ENCODE results near the gene BLVRB. TPM values are rescaled to one million over a fixed set of nuclear protein-coding genes. Genes with fewer than 3 reads are reported as not detected.

The BLVRB gene
- total and polyA plus RNA-seq, 2 experiments from 2014 or later, result 43.7 to 53.7 TPM

- Histone ChIP-seq H3K36me3 (ENCODE audit: insufficient read depth) (no peaks in the 10 kb centered on the region), H3K4me3 (peak overlapping the region; percentile 50), H3F3A (replicated peaks; ENCODE audit: low read depth) (peaks cover 12% of the 10 kb centered on the region; the same call in 1 of the 2 replicates), H3K4me2 (peak overlapping the region; percentile 73), H3K4me1 (ENCODE audit: insufficient read depth) (no peaks in the 10 kb centered on the region), H2AFZ (peak overlapping the region; percentile 96), H3K27ac (ENCODE audit: low read depth) (no peak overlapping the region), H4K20me1 (replicated peaks; ENCODE audit: insufficient read depth) (no peaks in the 10 kb centered on the region), H3K27me3 (ENCODE audit: insufficient read depth) (peaks cover 83% of the 10 kb centered on the region), H3K79me2 (replicated peaks; ENCODE audit: insufficient read depth) (no peaks in the 10 kb centered on the region), H3K9me2 (ENCODE audit: insufficient read depth) (no peaks in the 10 kb centered on the region)
- TF ChIP-seq STAT1 (IDR thresholded peaks at IDR 0.05; ENCODE audit: unreplicated experiment) (no peak), CTCF (conservative IDR thresholded peaks at IDR 0.05; ENCODE audit: low read depth in 2 of 2) (peak in 1 of 2 experiments; percentile 32; a peak in 2 of 4 replicates), EZH2 (IDR thresholded peaks at IDR 0.05; ENCODE audit: low read depth, unreplicated experiment) (peak; percentile 62), NANOG (IDR thresholded peaks at IDR 0.05; ENCODE audit: borderline replicate concordance) (no peak)
- peaks cover 16% of the 10 kb centered on the region for H3K9me3 Mint-ChIP-seq
- ATAC-seq (peak; percentile 84), DNase-seq (ENCODE audit: low spot score) (peak; percentile 82)
- peak overlapping the region; percentile 55; the same call in 2 of the 3 replicates for H3K4me3 Mint-ChIP-seq
- H3K27me3 Mint-ChIP-seq (ENCODE audit: insufficient read depth, low read depth, poor library complexity), result peaks cover 74% of the 10 kb centered on the region
- H3K4me1 Mint-ChIP-seq, result no peaks in the 10 kb centered on the region; the same call in 2 of the 3 replicates
- no peaks in the 10 kb centered on the region; the same call in 2 of the 3 replicates for H3K36me3 Mint-ChIP-seq (ENCODE audit: low read depth)
- no peak overlapping the region for H3K27ac Mint-ChIP-seq
Observed at GRCh38 chr19:40512473-40513344, 47.2 kb upstream of the BLVRB start.

DNA sequence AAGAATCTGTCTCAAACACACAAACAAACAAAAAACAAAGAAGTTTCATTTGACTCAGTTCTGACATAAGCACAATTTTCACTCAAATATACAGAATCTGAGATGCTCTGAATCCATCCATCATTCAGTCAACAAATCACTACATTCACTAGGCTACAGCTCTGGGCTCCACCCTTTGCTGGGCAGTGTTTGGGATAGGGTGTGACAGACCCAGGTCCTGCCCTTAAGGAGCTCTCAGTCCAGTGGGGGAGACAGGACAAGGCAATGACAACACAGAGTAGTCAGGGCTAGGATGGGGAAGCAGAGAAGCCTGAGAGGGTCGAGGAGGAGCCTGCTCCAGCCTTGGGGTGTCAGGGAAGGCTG lies 46.5 kb upstream of the BLVRB start:
- peak overlapping the region; percentile 73 for H3K4me2 ChIP-seq
- H3K27ac ChIP-seq (ENCODE audit: low read depth), result no peak overlapping the region
- peak overlapping the region; percentile 50 for H3K4me3 ChIP-seq
- ATAC-seq (no peak), DNase-seq (ENCODE audit: low spot score) (no peak)
- H3K36me3 ChIP-seq (ENCODE audit: insufficient read depth), result no peaks in the 10 kb centered on the region
- peaks cover 12% of the 10 kb centered on the region; the same call in 1 of the 2 replicates for H3F3A ChIP-seq (replicated peaks; ENCODE audit: low read depth)
- H4K20me1 ChIP-seq (replicated peaks; ENCODE audit: insufficient read depth), result no peaks in the 10 kb centered on the region
- peaks cover 77% of the 10 kb centered on the region for H3K27me3 ChIP-seq (ENCODE audit: insufficient read depth)
- H3K9me3 Mint-ChIP-seq, result peaks cover 16% of the 10 kb centered on the region
- H3K27me3 Mint-ChIP-seq (ENCODE audit: insufficient read depth, low read depth, poor library complexity), result peaks cover 68% of the 10 kb centered on the region
- no peaks in the 10 kb centered on the region for H3K4me1 ChIP-seq (ENCODE audit: insufficient read depth)
- H3K4me3 Mint-ChIP-seq, result peak overlapping the region; percentile 55
- H3K79me2 ChIP-seq (replicated peaks; ENCODE audit: insufficient read depth), result no peaks in the 10 kb centered on the region
- no peaks in the 10 kb centered on the region; the same call in 2 of the 3 replicates for H3K36me3 Mint-ChIP-seq (ENCODE audit: low read depth)
- no peak overlapping the region for H3K27ac Mint-ChIP-seq
- H2AFZ ChIP-seq, result peak overlapping the region; percentile 96
- no peaks in the 10 kb centered on the region; the same call in 2 of the 3 replicates for H3K4me1 Mint-ChIP-seq
- no peaks in the 10 kb centered on the region for H3K9me2 ChIP-seq (ENCODE audit: insufficient read depth)
- TF ChIP-seq JUNB (IDR thresholded peaks at IDR 0.05; ENCODE audit: unreplicated experiment) (no peak), ZNF114 (CRISPR knock-in tag; IDR thresholded peaks at IDR 0.05) (no peak), ZNF331 (CRISPR knock-in tag; IDR thresholded peaks at IDR 0.05; ENCODE audit: low read depth) (no peak), STAT1 (IDR thresholded peaks at IDR 0.05; ENCODE audit: unreplicated experiment) (no peak), EZH2 (IDR thresholded peaks at IDR 0.05; ENCODE audit: low read depth, unreplicated experiment) (no peak), NANOG (IDR thresholded peaks at IDR 0.05; ENCODE audit: borderline replicate concordance) (no peak), POLR2AphosphoS5 (IDR thresholded peaks at IDR 0.05; ENCODE audit: low read depth) (no peak), EZH2phosphoT487 (IDR thresholded peaks at IDR 0.05; ENCODE audit: unreplicated experiment) (no peak), ZNF462 (CRISPR knock-in tag; IDR thresholded peaks at IDR 0.05) (no peak), ETS1 (IDR thresholded peaks at IDR 0.05) (no peak)
